ENCODE data around the gene AICDA.

DNA sequence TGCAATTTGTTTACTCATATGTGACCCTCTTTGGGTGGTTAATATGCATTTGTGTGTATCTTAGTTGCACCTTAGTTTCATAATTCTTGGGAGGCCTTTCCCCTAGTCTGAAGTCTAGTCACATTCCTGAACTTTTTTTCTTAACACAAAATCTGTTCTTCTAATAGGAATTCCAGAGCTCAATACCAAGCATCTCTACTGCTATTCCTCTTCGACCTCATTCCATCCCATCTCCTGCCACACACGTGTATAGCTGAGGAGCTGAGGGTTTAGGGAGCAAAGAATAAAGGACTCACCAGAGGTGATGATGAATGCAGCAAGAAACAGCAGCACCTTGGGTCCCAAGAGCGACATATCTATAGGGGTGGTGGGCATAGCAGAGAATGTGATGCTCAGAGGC, 49.1 kb upstream of the AICDA start:
- TF ChIP-seq, protein P1, sequence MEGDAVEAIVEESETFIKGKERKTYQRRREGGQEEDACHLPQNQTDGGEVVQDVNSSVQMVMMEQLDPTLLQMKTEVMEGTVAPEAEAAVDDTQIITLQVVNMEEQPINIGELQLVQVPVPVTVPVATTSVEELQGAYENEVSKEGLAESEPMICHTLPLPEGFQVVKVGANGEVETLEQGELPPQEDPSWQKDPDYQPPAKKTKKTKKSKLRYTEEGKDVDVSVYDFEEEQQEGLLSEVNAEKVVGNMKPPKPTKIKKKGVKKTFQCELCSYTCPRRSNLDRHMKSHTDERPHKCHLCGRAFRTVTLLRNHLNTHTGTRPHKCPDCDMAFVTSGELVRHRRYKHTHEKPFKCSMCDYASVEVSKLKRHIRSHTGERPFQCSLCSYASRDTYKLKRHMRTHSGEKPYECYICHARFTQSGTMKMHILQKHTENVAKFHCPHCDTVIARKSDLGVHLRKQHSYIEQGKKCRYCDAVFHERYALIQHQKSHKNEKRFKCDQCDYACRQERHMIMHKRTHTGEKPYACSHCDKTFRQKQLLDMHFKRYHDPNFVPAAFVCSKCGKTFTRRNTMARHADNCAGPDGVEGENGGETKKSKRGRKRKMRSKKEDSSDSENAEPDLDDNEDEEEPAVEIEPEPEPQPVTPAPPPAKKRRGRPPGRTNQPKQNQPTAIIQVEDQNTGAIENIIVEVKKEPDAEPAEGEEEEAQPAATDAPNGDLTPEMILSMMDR (IDR thresholded peaks at IDR 0.05), result no peak
- TF ChIP-seq POLR2A (IDR thresholded peaks at IDR 0.05) (no peak), POLR2AphosphoS5 (IDR thresholded peaks at IDR 0.05) (no peak)
